ENCODE measurements around the gene ACHE.

ACHE gene

DNA sequence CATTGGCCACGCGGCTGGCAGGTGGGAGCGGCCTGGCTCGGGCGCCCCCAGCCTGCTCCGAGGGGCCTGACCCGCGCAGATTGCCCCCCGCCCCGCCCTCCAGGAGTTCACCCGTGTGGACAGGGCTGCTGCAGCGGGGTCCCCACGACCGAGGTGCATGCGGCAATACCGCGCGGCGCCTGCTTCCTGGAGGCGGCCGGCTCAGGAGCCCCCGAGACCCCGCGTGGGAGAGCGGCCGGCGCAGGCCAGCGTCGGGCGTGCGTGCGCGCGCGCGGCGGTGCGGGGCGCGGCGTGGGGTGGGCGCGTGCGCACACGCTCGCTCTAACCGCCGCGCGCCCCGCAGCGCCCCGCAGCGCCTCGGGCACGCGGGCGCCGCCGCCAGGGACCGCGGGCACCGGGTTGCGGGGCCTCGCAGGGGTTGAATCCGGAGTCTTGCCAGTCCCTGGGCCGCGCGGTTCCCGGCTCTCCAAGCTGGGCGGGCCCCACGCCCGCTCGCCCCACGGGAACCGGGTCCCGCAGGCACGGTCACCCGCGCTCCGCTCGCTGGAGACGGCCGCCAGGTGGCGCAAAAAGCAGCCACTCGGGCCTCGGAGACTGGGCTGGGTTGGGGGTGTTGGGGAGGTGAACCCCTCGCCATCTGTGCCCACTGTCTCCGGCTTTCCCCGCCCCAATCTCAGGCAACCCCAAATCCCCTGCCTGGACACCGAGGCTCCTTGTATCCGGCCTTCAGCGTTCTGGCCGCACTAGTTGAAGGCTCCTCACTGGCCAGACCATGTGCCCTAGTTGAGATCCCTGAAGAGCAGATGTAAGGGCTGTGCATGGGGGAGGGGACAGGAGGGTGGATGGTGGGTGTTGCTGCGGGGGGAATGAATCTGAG is 1.3 kb upstream of the ACHE start:
- no peak for DNase-seq

DNA sequence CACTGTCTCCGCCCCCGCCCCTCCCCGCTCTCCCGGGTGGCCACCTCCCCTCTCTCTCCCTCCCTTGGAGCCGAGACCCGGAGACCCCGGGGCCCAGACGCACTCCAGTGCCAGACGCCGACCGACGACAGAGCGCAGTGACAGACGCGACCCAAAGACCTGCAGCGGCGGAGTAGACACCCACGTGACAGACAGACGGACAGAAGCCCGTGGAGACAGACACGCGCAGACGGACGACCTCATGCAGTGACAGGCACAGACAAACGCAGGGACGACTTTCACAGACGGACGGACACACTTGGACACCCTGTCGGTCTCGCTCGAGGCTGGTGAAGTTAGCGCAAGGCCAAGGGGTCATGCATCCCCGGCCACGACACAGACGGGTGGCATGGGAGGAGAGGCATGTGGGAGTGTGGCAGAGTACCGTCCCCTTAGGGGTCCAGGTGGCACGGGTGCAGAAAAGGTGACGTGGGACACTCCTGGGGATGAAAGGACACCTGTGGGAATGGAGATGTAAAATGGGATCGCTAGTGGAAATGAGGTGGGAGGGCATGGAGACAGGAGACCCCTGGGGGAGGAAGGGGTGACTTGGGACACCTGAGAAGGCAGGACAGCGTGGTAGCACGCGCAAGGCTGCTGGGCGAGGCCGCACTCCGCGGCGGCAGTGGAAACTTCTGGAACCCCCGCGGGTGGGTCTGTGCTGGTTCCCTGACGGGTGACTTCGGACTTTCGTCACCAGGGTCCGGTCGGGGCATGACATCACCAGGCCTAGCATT is 456 bp upstream of the ACHE start:
- no peak for DNase-seq

DNA sequence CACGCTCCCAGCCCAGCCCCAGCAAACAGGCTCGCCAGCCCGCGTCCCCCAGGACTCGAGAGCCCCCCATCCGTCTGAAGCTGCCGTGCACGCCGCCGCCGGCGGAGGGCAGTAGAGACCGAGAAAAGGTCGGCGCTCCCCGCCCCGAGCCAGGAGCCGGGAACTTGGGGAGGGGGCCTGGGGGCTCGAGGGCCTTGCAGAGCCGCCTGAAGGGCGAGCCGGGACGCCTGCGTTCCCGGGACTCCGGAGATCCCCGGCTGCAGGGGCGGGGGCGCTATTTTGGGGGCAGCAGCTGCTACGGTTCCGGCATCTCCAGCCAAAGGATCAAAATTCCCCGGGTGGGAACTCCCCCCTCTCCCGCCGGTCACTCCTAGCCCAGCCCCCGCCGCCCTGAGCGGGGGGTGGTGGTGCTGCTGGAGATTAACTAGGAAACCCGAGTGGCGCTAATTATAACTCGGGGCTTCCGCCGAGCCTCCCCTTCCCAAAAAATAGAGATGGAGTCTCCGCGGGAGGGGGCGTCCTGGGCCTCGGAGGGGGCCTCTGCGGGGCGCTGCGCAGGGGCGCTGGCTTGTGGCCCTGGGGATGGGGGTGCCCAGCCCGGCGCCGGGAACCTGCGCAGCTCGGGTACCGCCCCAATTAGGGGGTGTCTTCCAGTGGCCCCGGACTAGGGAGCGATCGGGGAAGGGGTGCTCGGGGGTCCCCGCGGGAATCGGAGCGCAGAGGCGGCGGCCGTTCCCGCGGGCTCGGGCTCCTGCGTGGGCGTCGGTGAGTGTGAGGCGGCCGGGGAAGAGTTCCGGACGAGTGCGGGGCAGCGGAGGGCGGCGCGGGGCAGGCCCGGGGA is 608 bp downstream of the ACHE start:
- no peak for DNase-seq

DNA sequence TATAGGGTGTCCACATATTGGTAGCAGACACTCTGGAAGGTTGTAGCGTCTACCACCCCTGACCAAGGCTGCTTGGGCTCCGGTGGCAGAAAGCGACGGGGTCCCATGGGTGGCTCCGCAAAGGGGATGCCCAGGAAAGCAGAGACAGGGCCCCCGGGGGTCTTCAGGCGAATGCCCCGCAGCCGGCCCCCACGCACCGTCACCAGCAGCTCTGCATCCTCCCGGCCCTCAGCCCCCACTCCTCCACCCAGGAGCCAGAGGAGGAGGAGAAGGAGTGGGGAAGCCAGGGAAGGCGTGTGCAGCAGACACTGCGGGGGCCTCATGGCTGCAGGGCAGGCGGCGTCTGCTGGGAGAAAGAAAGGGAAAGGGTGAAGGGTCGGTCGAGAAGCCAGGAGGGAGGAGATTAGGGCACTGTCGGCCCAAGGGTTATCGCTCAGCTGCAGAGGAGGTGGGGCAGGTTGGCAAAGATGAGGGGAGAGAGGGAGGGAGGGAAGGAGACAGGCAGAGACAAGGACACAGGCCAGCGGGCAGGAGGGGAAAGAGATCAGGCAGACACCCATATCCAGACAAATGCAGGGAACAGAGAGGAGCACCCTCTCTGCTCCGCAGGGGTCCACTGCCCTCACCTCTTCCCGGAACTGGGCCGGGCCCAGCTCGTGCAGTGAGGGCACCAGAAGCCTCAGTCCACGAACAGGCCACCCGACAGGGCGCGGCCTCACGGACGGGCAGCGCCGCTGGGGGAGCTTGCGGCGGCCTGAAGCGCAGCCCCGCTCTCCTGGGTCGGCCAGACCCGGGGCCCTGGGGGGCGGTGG is 1.6 kb downstream of the ACHE start:
- no peak for DNase-seq

DNA sequence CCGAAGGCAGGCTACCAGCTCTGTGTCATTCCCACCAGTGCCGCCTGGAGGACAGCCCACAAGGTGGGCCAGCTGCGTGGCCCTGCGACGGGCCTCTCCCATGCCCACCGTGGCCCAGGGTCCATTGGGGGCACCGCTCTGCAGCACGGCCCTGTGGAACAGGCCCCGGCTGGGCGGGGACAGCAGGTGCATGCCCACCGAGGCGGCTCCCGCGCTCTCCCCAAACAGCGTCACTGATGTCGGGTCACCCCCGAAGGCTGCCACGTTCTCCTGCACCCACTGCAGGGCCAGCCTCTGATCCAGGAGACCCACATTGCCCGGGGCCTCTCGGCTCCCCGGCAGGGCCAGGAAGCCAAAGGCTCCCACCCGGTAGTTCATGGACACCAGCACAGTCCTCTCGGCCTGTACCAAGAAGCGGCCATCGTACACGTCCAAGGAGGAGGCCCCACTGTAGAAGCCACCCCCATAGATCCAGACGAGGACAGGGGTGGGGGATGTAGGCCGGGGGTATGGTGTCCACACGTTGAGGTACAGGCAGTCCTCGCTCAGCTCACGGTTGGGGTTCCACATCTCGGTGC is 2.3 kb downstream of the ACHE start:
- DNase-seq: no peak

DNA sequence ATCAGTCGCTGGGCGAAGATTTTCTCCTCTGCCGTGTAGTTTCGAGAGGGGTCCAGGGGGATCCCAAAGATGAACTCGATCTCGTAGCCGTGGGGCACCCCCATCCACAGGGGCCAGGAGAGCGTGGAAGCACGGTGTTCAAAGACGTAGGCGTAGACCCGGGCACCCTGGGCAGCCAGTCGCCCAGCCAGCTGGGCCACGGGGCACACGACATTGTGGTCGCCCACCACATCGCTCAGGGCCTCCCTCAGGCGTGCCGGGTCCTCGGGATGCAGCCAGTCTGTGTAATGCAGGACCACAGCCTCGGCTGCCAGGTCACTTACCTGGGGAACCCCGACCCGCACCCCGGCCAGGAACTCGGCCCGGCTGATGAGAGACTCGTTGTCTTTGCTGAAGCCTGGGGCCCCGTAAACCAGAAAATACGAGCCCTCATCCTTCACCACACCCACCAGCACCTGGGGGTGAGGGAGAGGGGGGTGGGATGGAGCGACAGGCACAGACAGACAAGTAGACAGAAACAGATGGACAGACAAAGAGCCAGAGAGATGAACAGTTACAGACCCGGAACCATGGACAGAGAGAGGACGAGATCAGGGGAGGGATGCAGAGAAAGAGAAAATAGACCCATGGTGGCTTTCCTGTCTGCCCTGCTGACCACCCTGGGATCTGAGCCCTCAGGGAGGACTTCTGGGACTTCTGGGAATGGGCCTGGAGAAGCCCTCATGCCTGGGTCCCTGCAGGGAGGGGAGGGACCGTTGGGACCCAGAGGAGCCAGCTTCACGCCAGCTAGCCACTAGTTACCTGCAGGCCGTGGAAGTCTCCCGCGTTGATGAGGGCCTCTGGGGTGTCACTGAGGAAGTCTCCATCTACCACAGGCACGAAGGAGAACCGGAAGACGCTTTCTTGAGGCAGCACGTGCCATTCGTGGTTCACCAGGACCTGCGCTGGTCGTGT is 3.0 kb downstream of the ACHE start:
- DNase-seq: no peak

DNA sequence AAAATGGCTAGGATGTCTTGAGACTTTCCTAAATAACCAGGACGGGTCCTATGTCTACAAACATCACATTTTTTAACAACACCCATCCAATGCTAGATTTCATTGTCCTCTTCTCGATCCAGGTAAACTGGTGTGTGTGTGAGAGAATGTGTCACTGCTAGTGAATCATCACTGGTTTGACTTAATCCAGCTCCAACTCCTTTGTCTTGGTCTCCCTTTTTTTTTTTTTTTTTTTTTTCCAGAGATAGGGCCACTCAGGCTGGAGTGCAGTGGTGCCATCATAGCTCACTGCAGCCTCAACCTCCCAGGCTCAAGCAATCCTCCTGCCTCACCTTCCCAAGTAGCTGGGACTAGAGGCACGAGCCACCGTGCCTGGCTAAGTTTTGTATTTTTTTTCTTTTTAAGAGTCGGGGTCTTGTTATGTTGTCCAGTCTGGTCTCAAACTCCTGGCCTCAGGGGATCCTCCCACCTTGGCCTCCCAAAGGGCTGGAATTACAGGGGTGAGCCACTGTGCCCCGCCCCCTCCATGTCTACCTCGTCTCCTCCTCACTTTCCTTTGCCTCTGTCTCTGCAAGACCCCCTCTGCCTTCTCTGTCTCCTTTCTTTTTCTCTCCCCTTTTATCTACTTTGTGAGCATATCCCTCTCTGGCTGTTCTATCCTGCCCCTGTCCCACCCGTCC is 4.0 kb downstream of the ACHE start:
- no peak for DNase-seq

DNA sequence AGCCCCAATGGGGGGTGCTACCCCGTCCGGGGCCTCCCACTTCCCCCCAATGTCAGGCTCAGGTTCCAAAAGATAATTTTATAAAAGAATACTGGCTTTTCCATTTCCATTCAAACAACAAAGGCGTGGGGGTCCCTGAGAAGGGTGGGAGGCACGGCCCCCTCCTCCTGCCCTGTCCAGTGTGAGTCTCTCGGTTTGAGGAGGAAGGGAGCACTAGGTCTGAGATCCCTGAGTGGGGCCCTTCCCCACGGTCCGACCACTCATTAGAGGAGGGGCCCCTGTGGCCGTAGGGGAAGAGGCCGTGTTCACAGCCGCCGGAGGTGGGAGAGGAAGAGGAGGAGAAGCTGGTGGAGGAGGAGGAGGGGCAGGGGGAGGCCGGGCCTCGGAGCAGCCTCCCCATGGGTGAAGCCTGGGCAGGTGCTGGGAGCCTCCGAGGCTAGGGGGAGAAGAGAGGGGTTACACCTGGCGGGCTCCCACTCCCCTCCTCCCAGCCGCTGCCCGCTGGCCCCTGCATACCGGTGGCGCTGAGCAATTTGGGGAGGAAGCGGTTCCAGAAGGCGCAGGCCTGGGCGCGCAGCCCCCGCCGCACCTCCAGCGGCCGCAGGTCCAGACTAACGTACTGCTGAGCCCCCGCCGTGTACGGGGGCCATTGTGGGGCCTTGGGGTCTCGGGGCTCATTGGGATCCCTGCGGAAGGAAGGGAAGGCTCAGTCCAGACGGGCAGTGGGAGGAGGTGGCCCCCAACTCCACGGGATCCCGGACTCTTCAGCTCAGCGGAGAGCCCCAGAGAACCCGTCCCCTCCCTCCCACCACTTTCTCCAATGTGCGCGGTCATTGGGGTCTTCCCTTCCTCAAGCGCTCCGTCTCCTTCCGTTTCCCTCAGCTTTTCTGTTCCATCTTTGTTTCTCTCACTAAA is 4.8 kb downstream of the ACHE start:
- DNase-seq: no peak

DNA sequence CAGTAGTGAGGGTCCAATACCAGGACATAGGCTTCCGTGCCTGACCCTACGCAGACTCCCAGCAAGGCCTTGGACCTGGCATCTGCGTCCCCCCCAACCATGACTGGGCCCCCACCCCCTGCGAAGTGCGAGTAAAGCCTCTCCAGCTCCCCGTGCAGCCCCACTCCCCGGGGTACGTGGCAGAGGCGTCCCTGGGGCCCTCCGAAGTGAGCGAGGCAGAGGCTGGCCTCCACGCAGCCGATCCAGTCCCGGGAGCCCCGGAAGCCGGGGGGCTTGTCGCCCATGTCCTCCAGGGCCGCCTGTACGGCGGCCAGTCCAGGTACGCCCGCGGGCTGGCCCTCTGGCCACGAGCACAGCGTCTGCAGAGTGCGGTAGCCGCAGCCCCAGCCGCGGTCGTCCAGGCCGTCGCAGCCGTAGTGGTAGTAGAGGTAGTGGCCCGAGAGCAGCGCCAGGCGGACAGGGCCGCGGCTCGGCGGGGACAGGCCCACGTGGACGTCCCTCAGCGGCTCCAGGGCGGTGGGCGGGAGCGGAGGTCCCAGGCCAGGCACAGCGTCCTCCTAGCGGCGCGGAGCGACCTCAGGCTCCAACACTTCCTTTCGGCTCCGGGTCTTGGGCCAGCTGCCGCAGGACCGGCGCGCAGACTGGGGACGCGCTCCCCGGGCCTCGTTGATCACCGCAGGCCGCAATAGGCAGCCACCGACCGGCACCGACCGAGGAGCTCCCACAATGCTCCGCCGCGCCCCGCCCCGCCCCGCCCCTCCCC is 6.5 kb downstream of the ACHE start, which contains the start of gene UFSP1:
Gene UFSP1 (minus strand): TSS at position 728 of the 763 bp plus-strand sequence. CDS start 444 bp downstream, at position 284.
- no peak for DNase-seq

DNA sequence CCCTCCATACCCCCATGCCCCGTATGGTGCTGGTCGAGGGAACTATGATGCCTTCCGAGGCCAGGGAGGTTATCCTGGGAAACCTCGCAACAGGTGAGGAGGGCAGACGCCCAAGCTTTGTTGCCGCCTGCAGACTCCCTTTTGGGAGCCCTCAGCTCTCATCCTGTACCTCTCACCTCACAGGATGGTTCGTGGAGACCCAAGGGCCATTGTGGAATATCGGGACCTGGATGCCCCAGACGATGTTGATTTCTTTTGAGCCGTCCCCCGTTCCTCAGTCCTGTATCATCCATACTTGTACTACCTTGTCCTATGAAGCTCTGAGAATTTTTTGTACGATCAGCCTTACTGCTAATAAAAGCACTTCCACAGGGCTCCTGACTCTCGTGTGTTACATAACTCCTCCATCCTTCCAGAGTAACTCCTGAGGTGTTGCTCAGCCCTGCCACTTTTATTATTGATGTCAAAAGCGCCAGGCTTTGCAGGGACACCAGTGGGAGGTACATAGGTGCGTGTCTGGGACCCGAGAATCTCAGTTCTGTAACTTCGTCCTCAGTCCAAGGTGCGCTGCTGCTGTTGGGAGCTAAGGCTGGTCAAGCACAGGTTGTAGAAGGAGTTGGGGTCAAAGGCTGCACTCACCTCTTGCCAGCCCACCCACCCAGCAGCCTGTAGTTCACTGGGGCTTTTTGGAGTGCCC is 7.2 kb downstream of the ACHE start:
- no peak for DNase-seq

DNA sequence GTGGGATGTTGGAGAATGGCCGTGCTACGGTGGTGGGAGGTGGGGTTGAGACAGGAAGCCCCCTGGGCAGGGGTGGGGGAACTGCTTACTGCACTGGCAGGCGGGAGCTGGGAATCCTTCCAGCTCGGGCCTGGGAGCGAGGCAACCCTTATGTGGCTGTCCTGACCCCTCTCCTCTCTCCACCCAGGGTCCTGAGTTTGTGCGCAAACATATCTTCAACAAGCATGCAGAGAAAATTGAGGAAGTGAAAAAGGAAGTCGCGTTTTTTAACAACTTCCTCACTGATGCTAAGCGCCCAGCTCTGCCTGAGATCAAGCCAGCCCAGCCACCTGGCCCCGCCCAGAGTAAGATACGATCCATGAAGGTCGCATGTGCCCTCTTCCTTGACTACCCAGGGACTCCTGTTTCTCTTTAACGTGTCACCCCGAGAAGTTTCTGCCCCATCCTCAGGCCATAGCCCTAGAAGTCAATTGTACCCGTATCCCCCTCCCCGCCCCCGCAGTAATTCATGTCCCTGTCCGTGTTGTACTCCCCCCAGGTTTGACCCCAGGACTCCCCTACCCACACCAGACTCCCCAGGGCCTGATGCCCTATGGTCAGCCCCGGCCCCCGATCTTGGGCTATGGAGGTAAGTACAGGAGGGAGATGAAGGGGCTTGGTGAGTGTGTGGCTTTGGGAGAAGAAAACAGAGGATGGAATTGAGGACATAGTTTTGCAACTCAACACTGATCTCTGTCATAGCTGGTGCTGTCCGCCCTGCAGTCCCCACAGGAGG is 8.0 kb downstream of the ACHE start:
- peak; percentile 76 for DNase-seq

DNA sequence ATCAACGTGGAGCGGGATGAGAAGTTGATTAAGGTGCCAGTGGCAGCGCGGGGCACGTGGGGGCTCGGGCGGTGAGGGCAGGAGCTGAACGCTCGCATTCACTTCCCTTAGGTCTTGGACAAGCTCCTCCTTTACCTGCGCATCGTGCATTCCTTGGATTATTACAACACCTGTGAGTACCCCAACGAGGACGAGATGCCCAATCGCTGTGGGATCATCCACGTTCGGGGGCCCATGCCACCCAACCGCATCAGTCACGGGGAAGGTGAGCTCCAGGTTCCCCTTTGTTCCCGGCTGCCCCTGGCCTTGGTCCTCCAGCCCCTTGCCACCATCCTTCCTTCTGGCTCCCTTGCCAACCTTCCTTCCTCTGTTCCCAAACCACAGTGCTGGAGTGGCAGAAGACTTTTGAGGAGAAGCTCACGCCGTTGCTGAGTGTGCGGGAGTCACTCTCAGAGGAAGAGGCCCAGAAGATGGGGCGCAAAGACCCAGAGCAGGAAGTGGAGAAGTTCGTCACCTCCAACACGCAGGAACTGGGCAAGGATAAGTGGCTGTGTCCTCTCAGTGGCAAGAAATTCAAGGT is 8.7 kb downstream of the ACHE start:
- no peak for DNase-seq

DNA sequence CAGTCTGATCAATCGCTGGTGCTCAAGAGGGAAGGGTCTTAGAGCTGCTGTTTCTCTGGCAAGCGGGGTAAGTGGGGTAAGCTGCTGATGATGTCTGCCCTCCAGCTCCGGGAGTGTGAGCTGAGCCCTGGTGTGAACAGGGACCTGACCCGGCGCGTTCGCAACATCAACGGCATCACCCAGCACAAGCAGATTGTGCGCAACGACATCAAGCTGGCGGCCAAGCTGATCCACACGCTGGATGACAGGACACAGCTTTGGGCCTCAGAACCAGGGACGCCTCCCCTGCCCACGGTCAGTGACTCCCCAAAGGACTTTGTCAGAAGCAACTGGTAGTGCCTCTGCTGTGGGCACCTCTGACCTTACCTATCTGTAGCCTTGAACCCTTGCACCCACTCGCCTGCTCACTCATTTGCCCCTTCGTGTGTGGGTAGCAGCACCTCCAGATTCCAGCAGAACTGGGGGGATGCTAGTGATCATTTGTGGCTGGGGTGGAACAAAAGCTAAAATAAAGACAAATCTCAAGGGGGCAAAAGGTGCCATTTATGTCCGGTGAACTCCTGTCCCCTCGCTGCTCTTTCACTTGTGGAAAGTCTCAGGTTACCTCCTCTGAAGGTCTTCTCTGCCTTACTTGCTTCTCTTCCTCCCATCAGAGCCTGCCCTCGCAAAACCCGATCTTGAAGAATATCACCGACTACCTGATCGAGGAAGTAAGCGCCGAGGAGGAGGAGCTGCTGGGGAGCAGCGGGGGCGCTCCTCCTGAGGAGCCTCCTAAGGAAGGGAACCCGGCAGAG is 9.3 kb downstream of the ACHE start:
- DNase-seq: no peak

DNA sequence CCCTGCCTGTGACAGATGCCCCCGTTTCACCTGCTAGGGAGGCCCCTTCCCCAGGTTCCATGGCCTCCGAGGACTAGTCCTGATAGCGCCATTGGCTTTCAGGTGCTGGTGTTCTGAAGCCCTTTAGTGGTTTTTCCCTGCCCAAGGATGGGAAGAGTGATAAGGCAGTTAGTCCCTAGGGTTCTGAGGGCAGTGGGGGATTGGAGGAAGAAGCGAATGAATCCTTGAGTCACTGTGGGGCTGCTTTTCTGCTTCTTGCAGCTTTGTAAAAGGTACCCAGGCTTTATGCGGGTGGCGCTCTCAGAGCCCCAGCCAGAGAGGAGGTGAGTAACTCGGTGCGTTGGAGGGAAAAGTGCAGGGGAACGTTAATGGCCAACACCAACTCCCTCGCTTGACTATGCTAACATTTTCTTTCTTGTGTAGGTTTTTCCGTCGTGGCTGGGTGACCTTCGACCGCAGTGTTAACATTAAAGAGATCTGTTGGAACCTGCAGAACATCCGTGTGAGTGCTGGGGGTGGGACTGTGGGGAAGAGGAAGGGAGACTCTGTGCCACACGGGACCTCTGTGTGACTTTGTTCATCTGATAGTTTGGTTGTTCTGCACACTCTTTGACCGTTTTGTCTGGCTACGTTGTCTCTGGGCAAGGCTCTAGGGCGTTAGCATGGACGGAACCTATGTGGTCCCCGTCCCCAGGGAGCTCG is 10.1 kb downstream of the ACHE start:
- no peak for DNase-seq

All from SIG-M5 (cell line).